ENCODE results near the gene ARHGAP5.

The ARHGAP5 gene

GRCh38 chr14:32166029-32166428, 88.9 kb downstream of the ARHGAP5 start:
- H3K4me1 ChIP-seq (ENCODE audit: control insufficient read depth, low read length) = no peaks in the 10 kb centered on the region
- no peak for TF ChIP-seq EZH2phosphoT487 (IDR thresholded peaks at IDR 0.05; ENCODE audit: borderline replicate concordance, low read length)
- TF ChIP-seq CTCF (IDR thresholded peaks at IDR 0.05; ENCODE audit: low read depth, low read length, poor library complexity, severe bottlenecking) = no peak
- H4K20me1 ChIP-seq (ENCODE audit: control insufficient read depth, insufficient read depth, low read depth, low read length) = no peaks in the 10 kb centered on the region
- no peaks in the 10 kb centered on the region for H3K36me3 ChIP-seq (ENCODE audit: control insufficient read depth, low read length)
- no peaks in the 10 kb centered on the region for H3K27me3 ChIP-seq (ENCODE audit: control insufficient read depth, low read length)
- H3K9me2 ChIP-seq (replicated peaks; ENCODE audit: control insufficient read depth, low read length) = no peaks in the 10 kb centered on the region
- H3K27ac ChIP-seq (ENCODE audit: low read depth, low read length) = no peak overlapping the region
- H3K4me2 ChIP-seq (ENCODE audit: low read length) = no peak overlapping the region
- no peaks in the 10 kb centered on the region for H3K9me3 ChIP-seq (ENCODE audit: control insufficient read depth, insufficient read depth, low read length)
- H3F3A ChIP-seq (ENCODE audit: control insufficient read depth, insufficient read depth) = no peaks in the 10 kb centered on the region
- H3K4me3 ChIP-seq (ENCODE audit: low read length) = no peak overlapping the region
- H3K79me2 ChIP-seq (ENCODE audit: control insufficient read depth, low read length) = no peaks in the 10 kb centered on the region

GRCh38 chr14:32166924-32167323, 89.8 kb downstream of the ARHGAP5 start:
- Histone ChIP-seq H3F3A (ENCODE audit: control insufficient read depth, insufficient read depth) (no peaks in the 10 kb centered on the region), H4K20me1 (ENCODE audit: control insufficient read depth, insufficient read depth, low read depth, low read length) (no peaks in the 10 kb centered on the region), H3K9me2 (replicated peaks; ENCODE audit: control insufficient read depth, low read length) (no peaks in the 10 kb centered on the region), H3K9me3 (ENCODE audit: control insufficient read depth, insufficient read depth, low read length) (no peaks in the 10 kb centered on the region), H3K4me1 (ENCODE audit: control insufficient read depth, low read length) (no peaks in the 10 kb centered on the region), H3K27me3 (ENCODE audit: control insufficient read depth, low read length) (no peaks in the 10 kb centered on the region), H3K4me2 (ENCODE audit: low read length) (no peak overlapping the region), H3K79me2 (ENCODE audit: control insufficient read depth, low read length) (no peaks in the 10 kb centered on the region), H3K27ac (ENCODE audit: low read depth, low read length) (no peak overlapping the region), H3K4me3 (ENCODE audit: low read length) (no peak overlapping the region), H3K36me3 (ENCODE audit: control insufficient read depth, low read length) (no peaks in the 10 kb centered on the region)
- TF ChIP-seq CTCF (IDR thresholded peaks at IDR 0.05; ENCODE audit: low read depth, low read length, poor library complexity, severe bottlenecking) (no peak), EZH2phosphoT487 (IDR thresholded peaks at IDR 0.05; ENCODE audit: borderline replicate concordance, low read length) (no peak)

GRCh38 chr14:32167907-32168306, 90.8 kb downstream of the ARHGAP5 start:
- no peaks in the 10 kb centered on the region for H3K9me2 ChIP-seq (replicated peaks; ENCODE audit: control insufficient read depth, low read length)
- no peaks in the 10 kb centered on the region for H3K27me3 ChIP-seq (ENCODE audit: control insufficient read depth, low read length)
- no peak overlapping the region for H3K27ac ChIP-seq (ENCODE audit: low read depth, low read length)
- no peaks in the 10 kb centered on the region for H3K36me3 ChIP-seq (ENCODE audit: control insufficient read depth, low read length)
- H3K79me2 ChIP-seq (ENCODE audit: control insufficient read depth, low read length) = no peaks in the 10 kb centered on the region
- no peaks in the 10 kb centered on the region for H3K4me1 ChIP-seq (ENCODE audit: control insufficient read depth, low read length)
- no peaks in the 10 kb centered on the region for H3K9me3 ChIP-seq (ENCODE audit: control insufficient read depth, insufficient read depth, low read length)
- H3K4me2 ChIP-seq (ENCODE audit: low read length) = no peak overlapping the region
- H3K4me3 ChIP-seq (ENCODE audit: low read length) = no peak overlapping the region
- H4K20me1 ChIP-seq (ENCODE audit: control insufficient read depth, insufficient read depth, low read depth, low read length) = no peaks in the 10 kb centered on the region
- H3F3A ChIP-seq (ENCODE audit: control insufficient read depth, insufficient read depth) = no peaks in the 10 kb centered on the region
- no peak for TF ChIP-seq CTCF (IDR thresholded peaks at IDR 0.05; ENCODE audit: low read depth, low read length, poor library complexity, severe bottlenecking)
- no peak for TF ChIP-seq EZH2phosphoT487 (IDR thresholded peaks at IDR 0.05; ENCODE audit: borderline replicate concordance, low read length)

GRCh38 chr14:32169191-32169590, 92.1 kb downstream of the ARHGAP5 start:
- Histone ChIP-seq H3K4me2 (ENCODE audit: low read length) (no peak overlapping the region), H3K79me2 (ENCODE audit: control insufficient read depth, low read length) (no peaks in the 10 kb centered on the region), H3K4me3 (ENCODE audit: low read length) (no peak overlapping the region), H3F3A (ENCODE audit: control insufficient read depth, insufficient read depth) (no peaks in the 10 kb centered on the region), H4K20me1 (ENCODE audit: control insufficient read depth, insufficient read depth, low read depth, low read length) (no peaks in the 10 kb centered on the region), H3K9me2 (replicated peaks; ENCODE audit: control insufficient read depth, low read length) (no peaks in the 10 kb centered on the region), H3K27ac (ENCODE audit: low read depth, low read length) (no peak overlapping the region), H3K9me3 (ENCODE audit: control insufficient read depth, insufficient read depth, low read length) (no peaks in the 10 kb centered on the region), H3K27me3 (ENCODE audit: control insufficient read depth, low read length) (no peaks in the 10 kb centered on the region), H3K4me1 (ENCODE audit: control insufficient read depth, low read length) (no peaks in the 10 kb centered on the region), H3K36me3 (ENCODE audit: control insufficient read depth, low read length) (no peaks in the 10 kb centered on the region)
- no peak for TF ChIP-seq EZH2phosphoT487 (IDR thresholded peaks at IDR 0.05; ENCODE audit: borderline replicate concordance, low read length)
- no peak for TF ChIP-seq CTCF (IDR thresholded peaks at IDR 0.05; ENCODE audit: low read depth, low read length, poor library complexity, severe bottlenecking)

Measured in DOHH2 (cell line).